Measurements from ENCODE around the gene RASA2. TPM values are rescaled to one million over a fixed set of nuclear protein-coding genes. Genes with fewer than 3 reads are reported as not detected.
A peak's percentile ranks its signal among the peaks of the same experiment; 100 is the strongest.
"Not testable (repeated sequence)": the region's sequence is repeated elsewhere in the genome, so short reads cannot be mapped to it uniquely, and the experiment has no call there.

Gene RASA2
- total RNA-seq, 1 donor from 2014 or later = 7.7 TPM

DNA sequence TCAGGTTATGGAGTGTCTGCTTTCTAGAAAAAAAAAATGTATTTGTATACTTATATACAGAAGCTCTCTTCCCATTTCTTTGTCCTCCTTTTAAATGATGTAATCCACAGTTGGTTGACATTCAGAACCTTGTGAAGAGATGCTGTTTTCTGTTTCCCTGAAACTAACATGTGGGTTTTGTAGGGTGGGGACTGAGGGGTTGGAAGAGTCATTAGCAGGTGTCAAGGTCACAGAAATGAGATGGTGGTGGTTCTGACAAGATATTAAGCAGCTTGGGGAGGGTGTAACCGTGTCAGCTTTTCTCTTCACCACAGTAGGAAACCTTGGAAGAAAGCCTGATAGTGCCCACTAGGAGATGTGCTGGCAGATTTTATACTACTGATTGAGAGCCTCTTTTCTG, 2.4 kb downstream of the RASA2 start:
- intact Hi-C loops (cut with DNase I) = loop anchor here (5.0 to 10.0 kb wide), 3 partner anchors 248 to 386 kb away; partner anchors contain the start of genes ATP1B3, PXYLP1 and RNF7

DNA sequence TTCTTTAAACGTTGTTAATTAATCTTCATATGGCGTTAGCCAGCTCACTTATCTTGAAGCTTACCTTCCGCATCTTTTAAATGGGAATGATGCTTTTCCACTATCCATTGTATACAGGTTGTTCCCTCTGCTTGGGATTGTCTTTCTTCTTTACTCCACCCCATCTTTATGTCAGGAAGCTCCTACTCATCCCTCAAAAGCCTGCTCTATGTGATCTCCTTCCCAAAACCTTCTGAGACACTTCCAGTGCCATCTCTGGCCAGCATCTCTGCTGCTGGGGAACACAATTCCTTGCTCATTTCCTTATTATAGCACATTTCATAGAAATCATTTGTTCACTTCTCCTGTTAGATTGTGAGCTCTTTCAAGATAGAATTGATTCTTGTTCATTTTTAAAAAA, 4.3 kb downstream of the RASA2 start:
- Histone ChIP-seq H3K9me3 (no peaks in the 10 kb centered on the region), H3K4me3 (no peak overlapping the region), H3K27ac (no peak overlapping the region), H3K27me3 (no peaks in the 10 kb centered on the region), H3K4me1 (peaks cover 0 to 8% of the 10 kb centered on the region in 2 donors), H3K36me3 (no peaks in the 10 kb centered on the region)
- TF ChIP-seq, protein P1, sequence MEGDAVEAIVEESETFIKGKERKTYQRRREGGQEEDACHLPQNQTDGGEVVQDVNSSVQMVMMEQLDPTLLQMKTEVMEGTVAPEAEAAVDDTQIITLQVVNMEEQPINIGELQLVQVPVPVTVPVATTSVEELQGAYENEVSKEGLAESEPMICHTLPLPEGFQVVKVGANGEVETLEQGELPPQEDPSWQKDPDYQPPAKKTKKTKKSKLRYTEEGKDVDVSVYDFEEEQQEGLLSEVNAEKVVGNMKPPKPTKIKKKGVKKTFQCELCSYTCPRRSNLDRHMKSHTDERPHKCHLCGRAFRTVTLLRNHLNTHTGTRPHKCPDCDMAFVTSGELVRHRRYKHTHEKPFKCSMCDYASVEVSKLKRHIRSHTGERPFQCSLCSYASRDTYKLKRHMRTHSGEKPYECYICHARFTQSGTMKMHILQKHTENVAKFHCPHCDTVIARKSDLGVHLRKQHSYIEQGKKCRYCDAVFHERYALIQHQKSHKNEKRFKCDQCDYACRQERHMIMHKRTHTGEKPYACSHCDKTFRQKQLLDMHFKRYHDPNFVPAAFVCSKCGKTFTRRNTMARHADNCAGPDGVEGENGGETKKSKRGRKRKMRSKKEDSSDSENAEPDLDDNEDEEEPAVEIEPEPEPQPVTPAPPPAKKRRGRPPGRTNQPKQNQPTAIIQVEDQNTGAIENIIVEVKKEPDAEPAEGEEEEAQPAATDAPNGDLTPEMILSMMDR (IDR thresholded peaks at IDR 0.05) = no peak
- intact Hi-C loops (cut with DNase I) = no loop called here
- no peak for DNase-seq (ENCODE audit: low spot score in 2 of 2)

More for the DNA sequence above, 2.4 kb downstream of the RASA2 start:
- Histone ChIP-seq H3K27ac (no peak overlapping the region), H3K4me1 (peaks cover 3 to 8% of the 10 kb centered on the region in 2 donors), H3K4me3 (no peak overlapping the region), H3K9me3 (no peaks in the 10 kb centered on the region), H3K36me3 (no peaks in the 10 kb centered on the region), H3K27me3 (no peaks in the 10 kb centered on the region)
- TF ChIP-seq, protein P1 (IDR thresholded peaks at IDR 0.05) = no peak
- no peak for DNase-seq (ENCODE audit: low spot score in 2 of 2)

- H3K27ac ChIP-seq = no peak overlapping the region
- DNase-seq (ENCODE audit: low spot score in 2 of 2) = no peak
- TF ChIP-seq, protein P1 (IDR thresholded peaks at IDR 0.05) = no peak
- H3K27me3 ChIP-seq = no peaks in the 10 kb centered on the region
- no peaks in the 10 kb centered on the region for H3K36me3 ChIP-seq
- H3K4me1 ChIP-seq = peaks cover 0 to 3% of the 10 kb centered on the region in 2 donors
- intact Hi-C loops (cut with DNase I) = no loop called here
- no peak overlapping the region for H3K4me3 ChIP-seq
- H3K9me3 ChIP-seq = no peaks in the 10 kb centered on the region
Measured at GRCh38 chr3:141491929-141492328, 5.1 kb downstream of the RASA2 start.

- TF ChIP-seq, protein P1 (IDR thresholded peaks at IDR 0.05) = no peak
- Histone ChIP-seq H3K4me3 (no peak overlapping the region), H3K4me1 (peaks cover 0 to 2% of the 10 kb centered on the region in 2 donors), H3K9me3 (no peaks in the 10 kb centered on the region), H3K36me3 (no peaks in the 10 kb centered on the region), H3K27ac (no peak overlapping the region), H3K27me3 (no peaks in the 10 kb centered on the region)
- DNase-seq (ENCODE audit: low spot score in 2 of 2) = no peak
- intact Hi-C loops (cut with DNase I) = no loop called here
Measured at GRCh38 chr3:141493184-141493583, 6.4 kb downstream of the RASA2 start.

DNA sequence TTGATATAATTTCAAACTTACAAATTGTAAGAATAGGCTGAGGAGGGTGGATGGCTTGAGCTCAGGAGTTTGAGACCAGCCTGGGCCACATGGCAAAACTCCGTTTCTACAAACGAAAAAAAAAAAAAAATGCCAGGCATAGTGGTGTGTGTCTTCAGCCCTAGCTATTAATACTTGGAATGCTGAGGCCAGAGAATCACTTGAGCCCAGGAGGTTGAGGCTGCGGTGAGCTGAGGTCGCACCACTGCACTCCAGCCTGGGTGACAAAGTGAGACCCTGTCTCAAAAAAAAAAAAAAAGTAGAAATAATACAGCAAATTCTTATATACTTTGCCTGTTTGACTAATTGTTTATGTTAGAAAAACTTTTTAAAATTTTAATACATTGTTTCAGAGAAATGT, 10.8 kb downstream of the RASA2 start:
- H3K36me3 ChIP-seq; DNase-seq (ENCODE audit: low spot score in 2 of 2); H3K4me1 ChIP-seq; H3K9me3 ChIP-seq; intact Hi-C loops (cut with DNase I); H3K4me3 ChIP-seq; H3K27ac ChIP-seq; H3K27me3 ChIP-seq: not testable (repeated sequence)

GRCh38 chr3:141498598-141499223, 11.9 kb downstream of the RASA2 start:
- Histone ChIP-seq H3K4me3 (no peak overlapping the region), H3K27ac (no peak overlapping the region), H3K36me3 (no peaks in the 10 kb centered on the region), H3K27me3 (no peaks in the 10 kb centered on the region), H3K4me1 (no peaks in the 10 kb centered on the region), H3K9me3 (no peaks in the 10 kb centered on the region)
- TF ChIP-seq, protein P1 (IDR thresholded peaks at IDR 0.05) = no peak
- intact Hi-C loops (cut with DNase I) = no loop called here
- DNase-seq (ENCODE audit: low spot score in 2 of 2) = peak; percentile 36 to 75

Measured in ascending aorta (tissue), 2 donors.